ENCODE measurements around the gene NECAB2. TPM values are rescaled to one million over a fixed set of nuclear protein-coding genes. Genes with fewer than 3 reads are reported as not detected.

Gene NECAB2
- total and polyA plus RNA-seq, 3 experiments from 2014 or later: not detected

DNA sequence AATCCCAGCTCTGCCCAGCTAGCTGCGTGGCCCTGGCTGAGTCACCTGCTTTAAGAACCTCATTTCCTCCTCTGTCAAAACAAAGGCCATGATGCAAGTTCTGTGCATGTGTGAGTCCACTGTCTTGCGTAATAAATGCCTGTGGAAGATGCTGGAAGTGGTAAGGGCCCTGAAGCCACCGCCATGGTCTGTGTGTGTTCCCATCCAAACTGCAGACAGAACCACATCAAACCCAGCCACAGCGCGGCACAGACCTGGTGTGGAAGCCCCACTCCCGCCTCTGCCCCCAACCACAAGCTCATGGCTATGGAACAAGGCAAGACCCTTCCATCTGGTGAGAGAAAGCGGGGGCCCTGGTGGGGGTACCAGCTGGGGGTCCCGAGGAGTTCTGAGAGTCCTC lies 26.0 kb downstream of the NECAB2 start:
- peaks cover 10% of the 10 kb centered on the region for H3K27me3 ChIP-seq (ENCODE audit: insufficient read depth, low read length, poor library complexity, severe bottlenecking)
- H3K27ac ChIP-seq (ENCODE audit: low read depth, low read length): no peak overlapping the region
- H3K9me3 ChIP-seq (ENCODE audit: low read length): no peaks in the 10 kb centered on the region
- H3K4me3 ChIP-seq (ENCODE audit: low read length): no peak overlapping the region
- Mint-ChIP-seq H3K27me3 (peaks cover 20 to 57% of the 10 kb centered on the region in 2 donors), H3K36me3 (no peaks in the 10 kb centered on the region), H3K27ac (no peak overlapping the region), H3K4me1 (peaks cover 0 to 1% (median 0%) of the 10 kb centered on the region in 3 donors), H3K4me3 (no peak overlapping the region), H3K9me3 (no peaks in the 10 kb centered on the region)
- CTCF ChIA-PET: no interaction called here
- DNase-seq: peak in 1 of 5 donors; percentile 43
- no peaks in the 10 kb centered on the region for H3K36me3 ChIP-seq (ENCODE audit: insufficient read depth, low read length)
- POLR2A ChIA-PET: no interaction called here
- no peaks in the 10 kb centered on the region for H3K4me1 ChIP-seq (ENCODE audit: insufficient read depth, low read length)

DNA sequence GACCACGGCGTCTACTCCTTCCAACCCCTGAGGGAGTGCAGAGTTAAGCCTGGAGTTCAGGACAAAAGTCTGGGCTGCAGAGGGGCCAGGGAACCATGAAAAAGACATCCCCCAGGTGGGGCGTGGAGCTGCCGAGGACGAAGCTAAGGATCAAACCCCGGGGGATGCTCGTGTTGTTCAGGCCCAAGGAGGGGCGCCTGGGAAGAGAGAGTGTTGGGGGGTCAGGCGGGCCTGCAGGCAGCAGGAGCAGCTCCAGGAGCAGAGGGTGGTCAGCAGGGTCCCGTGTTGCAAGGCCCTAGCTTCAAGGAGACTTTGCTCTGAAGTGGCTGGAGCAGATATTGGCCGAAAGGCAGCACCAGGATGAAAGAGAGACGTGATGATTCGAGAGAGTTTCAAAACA lies 26.7 kb downstream of the NECAB2 start:
- H3K36me3 Mint-ChIP-seq: no peaks in the 10 kb centered on the region
- Histone ChIP-seq H3K4me1 (ENCODE audit: insufficient read depth, low read length) (no peaks in the 10 kb centered on the region), H3K4me3 (ENCODE audit: low read length) (no peak overlapping the region), H3K27me3 (ENCODE audit: insufficient read depth, low read length, poor library complexity, severe bottlenecking) (peaks cover 9% of the 10 kb centered on the region), H3K36me3 (ENCODE audit: insufficient read depth, low read length) (no peaks in the 10 kb centered on the region), H3K27ac (ENCODE audit: low read depth, low read length) (no peak overlapping the region), H3K9me3 (ENCODE audit: low read length) (no peaks in the 10 kb centered on the region)
- CTCF ChIA-PET: no interaction called here
- no peak overlapping the region for H3K4me3 Mint-ChIP-seq
- H3K4me1 Mint-ChIP-seq: peaks cover 0 to 1% (median 0%) of the 10 kb centered on the region in 3 donors
- no peaks in the 10 kb centered on the region for H3K9me3 Mint-ChIP-seq
- H3K27ac Mint-ChIP-seq: no peak overlapping the region
- POLR2A ChIA-PET: no interaction called here
- peak in 1 of 5 donors; percentile 32 for DNase-seq
- H3K27me3 Mint-ChIP-seq: peaks cover 16 to 57% of the 10 kb centered on the region in 2 donors

- Mint-ChIP-seq H3K4me3 (no peak overlapping the region), H3K4me1 (peaks cover 0 to 1% (median 0%) of the 10 kb centered on the region in 3 donors), H3K36me3 (no peaks in the 10 kb centered on the region), H3K9me3 (no peaks in the 10 kb centered on the region), H3K27ac (no peak overlapping the region), H3K27me3 (peaks cover 18 to 52% of the 10 kb centered on the region in 2 donors)
- H3K27me3 ChIP-seq (ENCODE audit: insufficient read depth, low read length, poor library complexity, severe bottlenecking): peaks cover 3% of the 10 kb centered on the region
- H3K4me1 ChIP-seq (ENCODE audit: insufficient read depth, low read length): no peaks in the 10 kb centered on the region
- no peak overlapping the region for H3K4me3 ChIP-seq (ENCODE audit: low read length)
- H3K27ac ChIP-seq (ENCODE audit: low read depth, low read length): no peak overlapping the region
- ChIA-PET CTCF (no interaction called here), POLR2A (no interaction called here)
- DNase-seq: peak in 1 of 5 donors; percentile 34
- H3K9me3 ChIP-seq (ENCODE audit: low read length): no peaks in the 10 kb centered on the region
- no peaks in the 10 kb centered on the region for H3K36me3 ChIP-seq (ENCODE audit: insufficient read depth, low read length)
These were observed 27.7 kb downstream of the NECAB2 start for GRCh38 chr16:83995754-83996153.

DNA sequence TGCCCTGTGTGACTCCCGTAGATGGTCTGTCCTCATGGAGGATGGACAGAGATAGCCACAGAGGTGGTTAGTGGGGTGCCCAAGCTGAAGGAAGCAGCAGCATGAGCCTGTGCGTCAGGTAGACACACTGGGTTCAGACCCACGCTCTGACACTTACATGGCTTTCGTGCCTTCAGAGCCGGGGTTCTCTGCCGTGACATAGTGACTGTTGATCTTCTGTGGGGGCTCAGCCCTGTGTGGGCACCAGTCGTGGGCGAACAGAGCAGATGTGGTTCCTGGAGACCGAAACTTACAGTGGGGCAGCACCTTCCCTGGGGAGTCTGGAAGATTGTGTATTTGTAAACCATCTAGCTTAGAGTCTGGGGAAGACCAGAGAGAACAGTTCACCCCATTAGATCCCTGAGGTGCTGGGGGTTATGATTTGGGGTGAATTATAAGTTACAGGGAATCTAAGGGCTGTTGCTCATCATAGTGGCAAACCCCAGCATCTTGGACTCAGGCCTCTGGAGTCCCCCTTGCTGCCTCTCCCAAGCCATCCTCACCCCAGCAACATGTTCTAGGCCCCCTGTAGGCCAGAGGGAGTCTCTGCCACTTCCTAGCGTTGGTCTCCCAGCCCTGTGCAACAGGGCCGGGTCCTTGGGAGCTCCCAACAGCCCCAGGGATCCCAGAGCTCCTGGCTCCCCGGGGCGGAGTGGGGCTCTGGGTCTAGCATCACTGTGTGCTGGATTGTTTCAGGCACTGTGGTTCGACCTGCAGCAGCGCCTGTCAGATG lies 28.6 kb downstream of the NECAB2 start:
- Mint-ChIP-seq H3K4me3 (no peak overlapping the region), H3K36me3 (no peaks in the 10 kb centered on the region), H3K9me3 (no peaks in the 10 kb centered on the region), H3K27me3 (peaks cover 19 to 51% of the 10 kb centered on the region in 2 donors), H3K4me1 (peaks cover 0 to 1% (median 0%) of the 10 kb centered on the region in 3 donors), H3K27ac (no peak overlapping the region)
- H3K4me3 ChIP-seq (ENCODE audit: low read length): no peak overlapping the region
- H3K27ac ChIP-seq (ENCODE audit: low read depth, low read length): no peak overlapping the region
- peaks cover 3% of the 10 kb centered on the region for H3K27me3 ChIP-seq (ENCODE audit: insufficient read depth, low read length, poor library complexity, severe bottlenecking)
- DNase-seq: no peak
- CTCF ChIA-PET: no interaction called here
- no peaks in the 10 kb centered on the region for H3K4me1 ChIP-seq (ENCODE audit: insufficient read depth, low read length)
- H3K9me3 ChIP-seq (ENCODE audit: low read length): no peaks in the 10 kb centered on the region
- H3K36me3 ChIP-seq (ENCODE audit: insufficient read depth, low read length): no peaks in the 10 kb centered on the region
- POLR2A ChIA-PET: no interaction called here

- no peak overlapping the region for H3K27ac ChIP-seq (ENCODE audit: low read depth, low read length)
- ChIA-PET CTCF (no interaction called here), POLR2A (no interaction called here)
- no peaks in the 10 kb centered on the region for H3K36me3 ChIP-seq (ENCODE audit: insufficient read depth, low read length)
- H3K27me3 Mint-ChIP-seq: peaks cover 24 to 44% of the 10 kb centered on the region in 2 donors
- peaks cover 3% of the 10 kb centered on the region for H3K27me3 ChIP-seq (ENCODE audit: insufficient read depth, low read length, poor library complexity, severe bottlenecking)
- H3K36me3 Mint-ChIP-seq: no peaks in the 10 kb centered on the region
- no peak for DNase-seq
- H3K4me3 ChIP-seq (ENCODE audit: low read length): no peak overlapping the region
- no peak overlapping the region for H3K27ac Mint-ChIP-seq
- H3K9me3 Mint-ChIP-seq: no peaks in the 10 kb centered on the region
- H3K4me1 Mint-ChIP-seq: peaks cover 0 to 1% (median 0%) of the 10 kb centered on the region in 3 donors
- no peak overlapping the region for H3K4me3 Mint-ChIP-seq
- no peaks in the 10 kb centered on the region for H3K9me3 ChIP-seq (ENCODE audit: low read length)
- H3K4me1 ChIP-seq (ENCODE audit: insufficient read depth, low read length): no peaks in the 10 kb centered on the region
These were observed 30.0 kb downstream of the NECAB2 start for GRCh38 chr16:83998091-83998490.

- H3K27ac Mint-ChIP-seq: no peak overlapping the region
- Histone ChIP-seq H3K4me1 (ENCODE audit: insufficient read depth, low read length) (no peaks in the 10 kb centered on the region), H3K9me3 (ENCODE audit: low read length) (no peaks in the 10 kb centered on the region), H3K27me3 (ENCODE audit: insufficient read depth, low read length, poor library complexity, severe bottlenecking) (no peaks in the 10 kb centered on the region), H3K4me3 (ENCODE audit: low read length) (no peak overlapping the region), H3K27ac (ENCODE audit: low read depth, low read length) (no peak overlapping the region), H3K36me3 (ENCODE audit: insufficient read depth, low read length) (no peaks in the 10 kb centered on the region)
- peaks cover 17 to 26% of the 10 kb centered on the region in 2 donors for H3K27me3 Mint-ChIP-seq
- no peak for DNase-seq
- no peaks in the 10 kb centered on the region for H3K4me1 Mint-ChIP-seq
- no peaks in the 10 kb centered on the region for H3K9me3 Mint-ChIP-seq
- H3K4me3 Mint-ChIP-seq: no peak overlapping the region
- CTCF ChIA-PET: no interaction called here
- no peaks in the 10 kb centered on the region for H3K36me3 Mint-ChIP-seq
- POLR2A ChIA-PET: no interaction called here
These were observed 33.1 kb downstream of the NECAB2 start for GRCh38 chr16:84000989-84001642.

DNA sequence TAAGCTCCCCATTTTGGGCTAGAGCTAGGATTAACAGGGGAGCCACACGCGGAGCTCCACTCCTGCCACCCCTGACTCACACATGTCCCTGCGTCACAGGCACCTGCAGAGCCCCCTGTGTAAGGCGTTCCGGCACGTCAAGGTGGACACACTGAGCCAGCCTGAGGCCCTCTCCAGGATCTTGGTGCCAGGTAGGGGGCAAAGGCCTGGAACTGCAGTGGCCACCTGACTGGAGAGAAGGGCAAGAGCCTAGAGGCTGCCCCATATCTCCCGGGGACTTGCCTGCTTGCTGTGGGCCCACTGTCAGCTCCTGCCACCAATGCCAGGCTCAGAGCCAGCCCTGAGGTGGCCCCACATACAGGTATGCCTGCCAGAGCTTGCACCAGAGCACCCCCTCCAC lies 33.7 kb downstream of the NECAB2 start:
- Mint-ChIP-seq H3K9me3 (no peaks in the 10 kb centered on the region), H3K4me1 (no peaks in the 10 kb centered on the region), H3K27me3 (peaks cover 14 to 24% of the 10 kb centered on the region in 2 donors), H3K27ac (no peak overlapping the region), H3K4me3 (no peak overlapping the region), H3K36me3 (no peaks in the 10 kb centered on the region)
- Histone ChIP-seq H3K27me3 (ENCODE audit: insufficient read depth, low read length, poor library complexity, severe bottlenecking) (no peaks in the 10 kb centered on the region), H3K9me3 (ENCODE audit: low read length) (no peaks in the 10 kb centered on the region), H3K36me3 (ENCODE audit: insufficient read depth, low read length) (no peaks in the 10 kb centered on the region), H3K27ac (ENCODE audit: low read depth, low read length) (no peak overlapping the region), H3K4me1 (ENCODE audit: insufficient read depth, low read length) (no peaks in the 10 kb centered on the region), H3K4me3 (ENCODE audit: low read length) (no peak overlapping the region)
- ChIA-PET POLR2A (no interaction called here), CTCF (no interaction called here)
- DNase-seq: no peak

DNA sequence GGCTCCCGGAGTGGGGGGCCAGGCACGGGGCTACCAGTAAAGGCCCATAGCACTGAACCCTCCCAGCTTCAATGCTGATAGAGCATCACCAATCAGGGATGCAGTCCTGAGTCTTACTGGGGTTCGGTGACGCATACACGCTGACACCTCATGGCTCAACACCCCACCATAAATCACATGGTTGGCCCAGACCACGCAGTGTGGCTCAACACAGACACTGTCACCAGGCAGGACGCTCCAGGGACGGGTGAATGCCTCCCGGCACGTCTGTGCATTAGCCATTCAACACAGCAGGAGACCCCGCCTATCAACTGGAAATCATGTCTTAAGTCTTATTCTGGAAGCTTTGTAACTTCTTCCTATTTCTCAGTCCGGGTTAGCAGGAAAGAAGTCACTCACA lies 35.0 kb downstream of the NECAB2 start:
- Mint-ChIP-seq H3K27me3 (peaks cover 14 to 20% of the 10 kb centered on the region in 2 donors), H3K4me3 (no peak overlapping the region), H3K9me3 (no peaks in the 10 kb centered on the region), H3K27ac (no peak overlapping the region), H3K4me1 (no peaks in the 10 kb centered on the region), H3K36me3 (no peaks in the 10 kb centered on the region)
- no peak overlapping the region for H3K4me3 ChIP-seq (ENCODE audit: low read length)
- no peaks in the 10 kb centered on the region for H3K36me3 ChIP-seq (ENCODE audit: insufficient read depth, low read length)
- no peak overlapping the region for H3K27ac ChIP-seq (ENCODE audit: low read depth, low read length)
- ChIA-PET CTCF (no interaction called here), POLR2A (no interaction called here)
- no peak for DNase-seq
- no peaks in the 10 kb centered on the region for H3K9me3 ChIP-seq (ENCODE audit: low read length)
- no peaks in the 10 kb centered on the region for H3K4me1 ChIP-seq (ENCODE audit: insufficient read depth, low read length)
- no peaks in the 10 kb centered on the region for H3K27me3 ChIP-seq (ENCODE audit: insufficient read depth, low read length, poor library complexity, severe bottlenecking)

Data from CD8-positive, alpha-beta memory T cell (primary cell).